Nephron progenitor cell (in vitro differentiated cells): ENCODE results near the gene CARD19.

Experiments
- DNase-seq: peaks from one replicate; pipeline ENCODE4 v3.0.0; 2021
- H3K27ac Mint-ChIP-seq: 2 replicates; pipeline ENCODE4 v1.8.0; 2021; ENCODE audit warnings: mild to moderate bottlenecking, moderate library complexity, mixed read lengths
- H3K27me3 Mint-ChIP-seq: 2 replicates; pipeline ENCODE4 v1.8.0; 2021; ENCODE audit warnings: mild to moderate bottlenecking, low read depth, mixed read lengths; ENCODE audit not compliant: poor library complexity
- H3K36me3 Mint-ChIP-seq: 2 replicates; pipeline ENCODE4 v1.8.0; 2021; ENCODE audit warnings: low read depth, mixed read lengths
- H3K4me1 Mint-ChIP-seq: 2 replicates; pipeline ENCODE4 v1.8.0; 2021; ENCODE audit warnings: mixed read lengths
- H3K4me3 Mint-ChIP-seq: 2 replicates; pipeline ENCODE4 v1.8.0; 2021; ENCODE audit warnings: mild to moderate bottlenecking, moderate library complexity, mixed read lengths
- H3K9me3 Mint-ChIP-seq: 2 replicates; pipeline ENCODE4 v1.8.0; 2021; ENCODE audit warnings: mild to moderate bottlenecking, moderate library complexity, mixed read lengths
- TF ChIP-seq, protein P1 (sequence below): fragments of 200-600 bp; sonication (generic); IDR thresholded peaks from 2 replicates; pipeline ENCODE4 v1.5.0; 2021; ENCODE audit warnings: antibody characterized with exemption

Gene CARD19, protein sequence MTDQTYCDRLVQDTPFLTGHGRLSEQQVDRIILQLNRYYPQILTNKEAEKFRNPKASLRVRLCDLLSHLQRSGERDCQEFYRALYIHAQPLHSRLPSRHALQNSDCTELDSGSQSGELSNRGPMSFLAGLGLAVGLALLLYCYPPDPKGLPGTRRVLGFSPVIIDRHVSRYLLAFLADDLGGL

DNA sequence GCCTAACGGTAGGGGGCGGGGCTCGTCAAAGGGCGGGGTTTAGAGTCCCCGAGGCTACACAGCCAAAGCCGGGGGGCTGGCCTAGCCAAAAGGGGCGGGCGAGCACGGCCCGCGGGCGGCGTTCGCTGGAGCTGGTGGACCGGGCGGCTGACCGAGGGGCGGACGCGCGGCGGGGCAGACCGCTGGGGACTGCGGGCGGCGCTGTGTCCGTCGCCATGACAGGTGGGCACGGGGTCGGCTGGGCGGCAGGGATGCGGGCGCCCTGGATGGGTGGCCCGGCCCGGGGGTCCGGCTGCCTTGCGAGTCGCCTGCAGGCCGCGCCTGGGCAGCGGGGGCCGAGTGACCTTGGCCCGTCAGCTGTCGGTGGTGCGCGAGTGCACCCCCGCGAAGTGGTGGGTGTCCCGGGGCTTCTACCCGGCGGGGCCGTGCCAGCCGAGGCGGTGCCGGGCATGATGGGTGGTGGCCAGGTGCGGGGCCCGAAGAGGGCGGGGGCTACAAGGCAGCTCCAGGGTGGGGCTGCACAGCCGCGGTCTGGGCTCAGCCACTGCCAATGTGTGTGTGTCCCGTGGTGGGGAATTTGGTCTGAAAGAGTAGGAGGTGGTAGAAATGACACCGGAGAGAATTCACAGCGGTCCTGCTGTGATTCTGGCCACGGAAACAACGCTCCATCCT, at the start of gene CARD19:
Gene CARD19 (plus strand): TSS at position 87 of the 672 bp plus-strand sequence. CDS start 129 bp downstream, at position 216.
- Mint-ChIP-seq H3K4me1 (peaks cover 48% of the 10 kb centered on the region), H3K36me3 (peaks cover 6% of the 10 kb centered on the region), H3K27me3 (peaks cover 4% of the 10 kb centered on the region), H3K9me3 (peaks cover 7% of the 10 kb centered on the region), H3K27ac (no peak within 1 kb of the TSS), H3K4me3 (peak within 1 kb of the TSS; percentile 81)
- no peak for DNase-seq
- TF ChIP-seq, protein P1, sequence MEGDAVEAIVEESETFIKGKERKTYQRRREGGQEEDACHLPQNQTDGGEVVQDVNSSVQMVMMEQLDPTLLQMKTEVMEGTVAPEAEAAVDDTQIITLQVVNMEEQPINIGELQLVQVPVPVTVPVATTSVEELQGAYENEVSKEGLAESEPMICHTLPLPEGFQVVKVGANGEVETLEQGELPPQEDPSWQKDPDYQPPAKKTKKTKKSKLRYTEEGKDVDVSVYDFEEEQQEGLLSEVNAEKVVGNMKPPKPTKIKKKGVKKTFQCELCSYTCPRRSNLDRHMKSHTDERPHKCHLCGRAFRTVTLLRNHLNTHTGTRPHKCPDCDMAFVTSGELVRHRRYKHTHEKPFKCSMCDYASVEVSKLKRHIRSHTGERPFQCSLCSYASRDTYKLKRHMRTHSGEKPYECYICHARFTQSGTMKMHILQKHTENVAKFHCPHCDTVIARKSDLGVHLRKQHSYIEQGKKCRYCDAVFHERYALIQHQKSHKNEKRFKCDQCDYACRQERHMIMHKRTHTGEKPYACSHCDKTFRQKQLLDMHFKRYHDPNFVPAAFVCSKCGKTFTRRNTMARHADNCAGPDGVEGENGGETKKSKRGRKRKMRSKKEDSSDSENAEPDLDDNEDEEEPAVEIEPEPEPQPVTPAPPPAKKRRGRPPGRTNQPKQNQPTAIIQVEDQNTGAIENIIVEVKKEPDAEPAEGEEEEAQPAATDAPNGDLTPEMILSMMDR, result no peak

DNA sequence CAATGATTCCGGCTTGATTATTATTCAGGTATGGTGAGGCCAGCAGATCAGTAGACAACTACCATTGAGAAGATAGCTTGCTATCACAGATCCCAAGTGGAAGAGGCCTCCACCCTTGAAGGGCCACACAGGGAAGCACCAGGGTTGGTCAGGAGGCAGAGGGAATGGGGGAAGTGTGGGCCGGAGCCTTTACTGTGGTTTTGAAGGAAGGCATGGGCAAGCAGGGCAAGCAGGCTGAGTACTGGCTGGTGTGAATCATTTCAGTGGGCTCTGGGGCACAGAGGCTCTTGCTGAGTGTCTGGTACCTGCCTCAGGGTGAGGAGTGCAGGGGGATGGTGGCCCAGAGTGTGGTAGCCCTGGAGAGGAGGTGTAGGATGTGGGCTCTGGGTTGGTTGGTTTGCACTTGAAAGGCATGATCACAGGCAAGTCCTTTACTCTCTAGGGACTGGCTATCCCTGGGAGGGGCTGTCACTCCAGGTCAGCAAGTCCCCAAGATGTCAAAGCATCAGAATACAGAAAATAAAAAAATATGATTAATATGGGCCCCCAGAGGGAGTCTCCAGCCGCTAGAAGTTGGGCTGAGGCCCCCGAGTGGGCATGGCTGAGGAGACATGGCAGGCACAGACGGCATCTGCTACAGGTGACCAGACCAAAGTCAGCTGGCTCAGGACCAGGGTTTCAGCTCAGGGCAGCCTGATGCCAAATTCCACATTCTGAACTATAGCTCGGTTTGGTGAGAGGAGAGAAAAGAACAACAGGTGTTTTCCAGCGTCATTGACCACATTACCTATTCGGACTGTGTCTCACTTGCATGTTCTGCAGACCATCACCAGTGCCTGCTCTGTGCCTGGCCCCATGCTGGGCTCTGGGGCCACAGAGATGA, 47.2 kb upstream of the CARD19 start:
- H3K4me1 Mint-ChIP-seq, result peaks cover 26% of the 10 kb centered on the region
- H3K9me3 Mint-ChIP-seq, result peaks cover 11% of the 10 kb centered on the region
- TF ChIP-seq, protein P1, result no peak
- DNase-seq, result no peak
- peaks cover 15% of the 10 kb centered on the region for H3K27me3 Mint-ChIP-seq
- no peak overlapping the region for H3K27ac Mint-ChIP-seq
- H3K4me3 Mint-ChIP-seq, result no peak overlapping the region
- H3K36me3 Mint-ChIP-seq, result no peaks in the 10 kb centered on the region

DNA sequence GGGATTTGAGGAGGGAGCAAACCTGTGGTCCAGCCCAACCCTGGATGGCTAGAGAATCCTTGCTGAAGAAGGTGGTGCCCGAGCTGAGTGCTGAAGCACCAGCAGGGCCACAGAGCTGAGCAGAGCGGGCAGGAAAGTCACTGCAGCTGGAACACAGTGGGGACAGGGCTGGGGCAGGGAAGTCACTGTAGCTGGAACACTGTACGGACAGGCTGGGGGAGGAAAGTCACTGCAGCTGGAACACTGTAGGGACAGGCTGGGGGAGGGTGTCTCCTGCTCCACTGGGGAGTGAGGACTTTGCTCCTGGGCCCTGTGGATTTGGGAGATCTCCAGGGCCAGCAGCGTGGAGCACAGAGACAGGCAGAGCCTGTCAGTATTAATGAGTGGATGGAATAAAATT, 46.5 kb upstream of the CARD19 start:
- no peak overlapping the region for H3K27ac Mint-ChIP-seq
- H3K36me3 Mint-ChIP-seq, result no peaks in the 10 kb centered on the region
- peaks cover 15% of the 10 kb centered on the region for H3K27me3 Mint-ChIP-seq
- no peak overlapping the region for H3K4me3 Mint-ChIP-seq
- DNase-seq, result no peak
- TF ChIP-seq, protein P1, result no peak
- peaks cover 11% of the 10 kb centered on the region for H3K9me3 Mint-ChIP-seq
- H3K4me1 Mint-ChIP-seq, result peaks cover 33% of the 10 kb centered on the region

DNA sequence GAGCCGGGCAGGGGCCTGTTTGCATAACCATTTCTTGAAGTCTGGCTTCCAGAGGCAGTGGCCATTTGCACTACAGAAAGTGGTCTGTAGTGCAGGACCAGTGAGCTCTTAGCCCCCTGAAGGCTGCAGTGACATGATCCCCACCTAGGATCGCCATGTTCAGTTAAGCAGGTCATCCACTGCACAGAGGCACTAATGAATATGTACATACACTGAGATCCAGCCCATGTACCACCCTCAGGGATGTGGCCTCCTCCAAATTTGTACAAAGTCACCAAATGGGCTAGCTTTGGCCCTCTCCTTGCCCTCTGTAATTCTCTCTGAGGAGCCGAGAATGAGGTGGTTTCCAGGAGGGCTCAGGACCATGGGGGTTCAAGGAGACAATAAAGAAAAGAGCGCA, 45.8 kb upstream of the CARD19 start:
- H3K4me3 Mint-ChIP-seq, result no peak overlapping the region
- no peak overlapping the region for H3K27ac Mint-ChIP-seq
- peaks cover 33% of the 10 kb centered on the region for H3K4me1 Mint-ChIP-seq
- H3K27me3 Mint-ChIP-seq, result peaks cover 10% of the 10 kb centered on the region
- H3K36me3 Mint-ChIP-seq, result no peaks in the 10 kb centered on the region
- no peak for DNase-seq
- TF ChIP-seq, protein P1, result no peak
- peaks cover 6% of the 10 kb centered on the region for H3K9me3 Mint-ChIP-seq

DNA sequence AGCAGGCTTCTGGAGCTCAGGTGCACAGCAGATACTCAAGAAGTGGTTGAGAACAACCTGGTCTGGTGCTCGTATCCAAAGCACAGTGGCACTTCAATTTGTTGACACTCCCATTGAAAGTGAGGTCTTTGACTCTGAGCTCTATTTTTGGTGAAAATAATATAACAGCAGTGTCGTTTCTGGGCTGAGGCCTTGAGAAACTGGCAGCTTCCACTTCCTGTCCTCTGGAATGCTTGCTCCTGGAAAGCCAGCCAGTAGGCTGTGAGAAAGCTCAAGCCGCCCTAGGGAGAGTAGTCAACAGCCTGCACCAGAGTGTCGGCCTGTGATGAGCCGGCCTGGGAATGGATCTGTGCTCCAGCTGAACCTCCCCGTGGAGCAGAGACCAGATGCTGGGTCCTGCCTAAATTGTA, 44.3 kb upstream of the CARD19 start:
- Mint-ChIP-seq H3K27ac (no peak overlapping the region), H3K9me3 (no peaks in the 10 kb centered on the region), H3K27me3 (peaks cover 7% of the 10 kb centered on the region), H3K4me3 (no peak overlapping the region), H3K36me3 (no peaks in the 10 kb centered on the region), H3K4me1 (peaks cover 35% of the 10 kb centered on the region)
- TF ChIP-seq, protein P1, result no peak
- DNase-seq, result no peak
